Measurements from ENCODE around the gene DGLUCY.
A peak's percentile ranks its signal among the peaks of the same experiment; 100 is the strongest.
"Not testable (repeated sequence)": the region's sequence is repeated elsewhere in the genome, so short reads cannot be mapped to it uniquely, and the experiment has no call there.

Gene DGLUCY

GRCh38 chr14:91241863-91242262 is 128.0 kb downstream of the DGLUCY start:
- no peak for DNase-seq

DNA sequence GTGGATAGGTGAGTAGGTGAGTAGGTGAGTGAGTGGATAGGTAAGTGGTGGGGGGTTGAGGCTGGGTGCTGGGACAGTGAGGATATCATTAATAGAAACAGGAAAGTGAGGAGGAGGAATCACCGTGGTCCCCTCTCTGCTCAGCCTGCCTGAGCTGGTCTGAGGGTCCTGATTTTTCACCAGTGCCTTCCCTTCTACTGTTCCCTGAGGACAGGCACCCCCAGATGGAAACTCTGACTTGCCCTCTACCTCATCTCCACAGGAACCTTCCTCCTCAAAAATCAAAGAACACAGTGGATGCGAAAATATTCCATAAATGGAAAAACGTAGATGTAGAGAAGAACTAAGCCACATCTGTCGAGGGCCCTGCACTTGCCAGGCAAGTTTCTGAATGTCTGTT is 128.8 kb downstream of the DGLUCY start:
- DNase-seq = no peak

DNA sequence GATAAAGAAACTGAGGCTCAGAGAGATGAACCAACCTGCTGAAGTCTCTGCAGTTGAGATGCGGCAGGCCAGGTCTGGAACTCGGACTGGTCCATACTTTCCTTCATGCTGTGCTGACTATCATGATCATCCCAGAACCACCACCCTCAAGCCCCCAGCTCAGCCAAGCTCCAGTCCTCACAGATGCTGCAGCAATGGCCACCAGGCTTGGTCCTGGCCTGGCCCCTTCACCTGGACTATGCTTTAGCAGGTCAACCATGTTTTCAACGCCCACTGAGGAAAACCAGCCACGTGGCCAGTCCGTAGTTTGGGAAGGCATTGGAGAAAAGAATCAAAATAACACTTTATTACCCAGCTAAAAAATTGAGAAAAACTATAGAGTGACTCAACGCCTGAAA is 129.2 kb downstream of the DGLUCY start:
- no peak for DNase-seq

GRCh38 chr14:91244501-91244901 is 130.6 kb downstream of the DGLUCY start, which contains the start of gene GPR68:
Gene GPR68, minus strand, starts transcription at chr14:91244704. Its CDS starts 9,654 bp downstream, at chr14:91235050.
- DNase-seq = no peak

GRCh38 chr14:91245029-91245428 is 131.2 kb downstream of the DGLUCY start:
- DNase-seq = peak; percentile 57

DNA sequence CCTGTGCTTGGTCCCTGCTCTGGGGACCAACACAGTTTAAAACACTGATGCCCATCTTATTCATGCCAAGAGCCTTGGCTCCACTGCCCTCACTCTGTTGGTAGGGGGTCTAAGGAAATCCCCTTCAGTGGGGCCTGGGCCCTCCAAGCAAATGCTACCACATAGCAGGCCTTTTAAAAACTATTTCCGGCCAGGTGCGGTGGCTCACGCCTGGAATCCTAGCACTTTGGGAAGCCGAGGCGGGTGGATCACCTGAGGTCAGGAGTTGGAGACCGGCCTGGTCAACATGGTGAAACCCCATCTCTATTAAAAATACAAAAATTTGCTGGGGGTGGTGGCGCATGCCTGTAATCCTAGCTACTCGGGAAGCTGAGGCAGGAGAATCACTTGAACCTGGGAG is 131.7 kb downstream of the DGLUCY start:
- DNase-seq = not testable (repeated sequence)

DNA sequence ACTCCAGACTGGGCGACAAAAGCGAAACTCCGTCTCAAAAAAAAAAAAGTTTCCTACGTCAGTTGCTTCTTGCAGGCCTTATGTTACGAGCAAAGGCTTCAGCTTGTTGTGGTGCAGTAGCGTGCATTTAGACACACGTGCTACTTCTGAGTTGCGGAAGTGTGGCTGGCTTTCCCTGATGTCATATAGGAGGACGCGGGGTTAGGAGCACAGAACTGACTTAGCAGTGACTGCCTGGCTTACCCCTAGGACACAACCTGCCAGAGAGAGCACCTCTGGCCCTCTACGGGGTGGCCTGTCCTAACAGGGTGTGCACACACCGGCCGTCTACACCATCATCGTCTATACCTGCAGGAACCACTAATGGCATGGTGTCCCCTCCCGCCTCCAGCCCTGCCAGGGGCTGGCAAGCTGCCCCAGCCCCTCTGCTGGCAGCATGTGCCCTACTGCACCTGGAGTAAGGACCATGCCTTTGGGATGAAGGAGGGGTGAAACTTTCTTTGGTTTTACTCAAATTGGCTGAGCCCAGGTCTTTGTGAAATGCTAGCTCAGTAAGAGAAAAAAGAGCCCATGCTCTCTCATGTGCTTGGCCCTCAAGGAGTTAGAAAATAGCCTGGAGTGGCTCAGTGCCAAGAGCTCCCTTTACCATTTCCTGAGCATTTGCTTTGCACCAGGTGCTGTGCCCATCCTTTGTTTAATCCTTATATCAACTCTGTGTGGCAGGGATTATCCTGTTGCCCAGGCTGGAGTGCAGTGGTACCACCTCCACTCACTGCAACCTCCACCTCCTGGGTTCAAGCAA is 132.4 kb downstream of the DGLUCY start:
- peak; percentile 46 for DNase-seq

DNA sequence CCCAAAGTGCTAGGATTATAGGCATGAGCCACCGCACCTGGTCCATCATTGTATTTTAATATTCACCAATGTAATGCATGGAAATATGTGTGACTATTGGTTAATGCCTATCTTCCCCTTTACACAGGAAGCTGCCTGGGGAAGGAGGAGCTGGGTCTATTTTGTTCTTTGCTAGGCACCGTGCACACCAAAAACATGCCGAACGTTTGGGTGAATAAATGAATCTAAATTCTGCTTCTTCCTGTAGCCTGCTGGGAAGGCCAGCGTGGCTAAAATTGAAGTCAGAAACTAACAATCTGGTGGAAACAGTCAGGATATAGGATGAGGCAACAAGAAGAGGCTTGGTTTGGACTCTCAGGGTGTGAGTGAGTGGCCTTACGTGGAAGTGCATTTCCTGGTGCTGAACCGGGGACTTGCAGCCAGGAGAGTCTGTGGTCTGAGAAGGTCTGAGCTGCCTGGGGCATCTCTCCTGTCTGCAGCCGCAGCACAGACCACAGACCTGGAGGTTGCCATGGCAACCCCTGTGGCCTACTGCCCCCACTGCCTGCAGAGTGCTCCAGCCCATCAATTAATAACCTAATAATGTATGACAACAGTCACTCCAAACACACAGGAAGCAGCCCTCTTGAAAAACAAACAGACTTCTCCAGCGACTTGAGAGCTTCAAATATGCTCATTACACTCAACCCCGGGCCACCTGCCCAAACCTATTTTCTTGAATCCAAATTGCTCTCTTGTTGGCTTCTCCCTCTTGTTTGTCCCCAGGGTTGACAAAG is 136.2 kb downstream of the DGLUCY start:
- DNase-seq = no peak

DNA sequence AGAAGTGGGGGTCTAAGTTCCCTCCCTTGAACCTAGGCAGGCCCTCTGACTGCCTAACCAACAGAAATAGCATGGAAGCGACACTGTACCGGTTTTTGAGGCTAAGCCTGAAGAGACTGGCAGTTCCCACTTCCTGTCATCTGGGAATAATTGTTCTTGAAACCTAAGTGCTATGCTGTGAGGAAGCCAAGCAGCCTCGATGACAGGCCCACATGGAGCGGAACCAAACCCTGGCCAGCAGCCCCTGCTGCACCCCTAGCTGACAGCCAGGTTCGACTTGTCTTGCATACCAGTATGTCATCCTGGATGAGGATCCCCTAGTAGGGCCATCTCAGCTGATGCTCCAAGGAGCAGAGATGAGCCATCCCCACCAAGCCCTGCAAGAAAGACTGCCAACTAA is 137.0 kb downstream of the DGLUCY start:
- no peak for DNase-seq

DNA sequence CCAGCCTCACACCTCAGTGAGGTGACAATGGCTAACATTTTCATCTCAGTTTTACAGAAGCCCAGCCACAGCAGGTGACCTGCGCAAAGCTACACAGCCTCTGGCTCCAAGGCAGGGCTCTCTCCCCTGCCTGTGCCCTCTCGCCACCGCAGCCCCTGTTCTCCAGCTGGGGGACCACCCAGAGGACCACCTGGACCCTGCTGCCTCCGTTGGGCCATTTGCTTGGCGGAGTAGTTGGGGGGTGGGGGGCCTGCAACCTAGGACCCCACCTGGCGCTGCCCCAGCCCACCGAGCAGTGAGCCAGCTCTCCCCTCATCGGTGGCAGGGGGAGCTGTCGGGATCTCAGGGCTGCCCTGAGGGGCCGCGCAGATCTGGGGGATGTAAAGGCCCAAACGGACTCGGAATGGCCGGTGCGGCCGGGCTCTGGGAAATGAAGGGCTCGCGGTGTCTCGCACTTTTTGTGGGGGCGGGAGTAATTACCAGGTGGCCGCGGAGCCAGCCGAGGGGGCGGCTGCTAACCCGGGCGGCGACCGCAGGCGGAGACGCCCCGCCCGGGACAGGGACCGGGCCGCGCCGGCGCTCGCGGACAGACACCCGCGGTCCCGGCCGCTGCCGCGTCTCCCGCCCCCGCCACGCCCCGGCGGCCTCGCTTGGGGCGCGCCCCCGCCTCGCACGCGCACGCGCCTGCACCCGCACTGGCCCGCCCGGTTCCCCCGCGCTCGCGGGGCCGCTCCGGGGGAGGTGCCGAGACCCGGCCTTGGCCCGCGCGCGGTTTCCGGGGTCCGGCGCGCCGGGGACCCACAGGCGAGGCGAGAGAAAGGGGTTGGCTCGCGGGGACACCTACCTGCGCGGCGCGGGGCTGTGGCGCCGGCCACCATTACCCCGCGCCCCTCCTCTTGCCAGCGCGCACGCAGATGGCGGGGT is 139.3 kb downstream of the DGLUCY start:
- DNase-seq = peak; percentile 46

GRCh38 chr14:91253795-91254323 is 140.0 kb downstream of the DGLUCY start:
- no peak for DNase-seq

DNA sequence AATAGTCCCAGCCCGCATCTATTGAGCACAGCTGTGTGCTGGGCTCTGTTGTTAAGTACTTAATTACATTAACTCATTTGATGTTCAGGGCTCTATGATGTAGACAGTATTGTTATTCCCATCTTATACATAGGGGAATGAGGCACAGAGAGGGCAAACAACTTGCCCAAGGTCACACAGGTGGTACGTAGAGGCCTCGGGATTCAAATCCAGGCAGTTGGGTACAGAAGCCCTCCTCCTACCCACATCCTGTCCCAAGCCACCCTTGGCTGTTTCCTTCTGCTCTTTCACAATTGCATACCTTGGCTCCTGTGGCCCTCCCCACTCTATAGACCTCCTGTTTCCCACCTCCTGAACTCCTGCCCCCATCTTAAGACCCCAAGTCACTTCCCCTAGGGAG is 140.6 kb downstream of the DGLUCY start:
- DNase-seq = no peak

- DNase-seq = no peak
Measured at GRCh38 chr14:91255026-91255695, 141.3 kb downstream of the DGLUCY start.

- no peak for DNase-seq
Measured at GRCh38 chr14:91256661-91257060, 142.8 kb downstream of the DGLUCY start.

DNA sequence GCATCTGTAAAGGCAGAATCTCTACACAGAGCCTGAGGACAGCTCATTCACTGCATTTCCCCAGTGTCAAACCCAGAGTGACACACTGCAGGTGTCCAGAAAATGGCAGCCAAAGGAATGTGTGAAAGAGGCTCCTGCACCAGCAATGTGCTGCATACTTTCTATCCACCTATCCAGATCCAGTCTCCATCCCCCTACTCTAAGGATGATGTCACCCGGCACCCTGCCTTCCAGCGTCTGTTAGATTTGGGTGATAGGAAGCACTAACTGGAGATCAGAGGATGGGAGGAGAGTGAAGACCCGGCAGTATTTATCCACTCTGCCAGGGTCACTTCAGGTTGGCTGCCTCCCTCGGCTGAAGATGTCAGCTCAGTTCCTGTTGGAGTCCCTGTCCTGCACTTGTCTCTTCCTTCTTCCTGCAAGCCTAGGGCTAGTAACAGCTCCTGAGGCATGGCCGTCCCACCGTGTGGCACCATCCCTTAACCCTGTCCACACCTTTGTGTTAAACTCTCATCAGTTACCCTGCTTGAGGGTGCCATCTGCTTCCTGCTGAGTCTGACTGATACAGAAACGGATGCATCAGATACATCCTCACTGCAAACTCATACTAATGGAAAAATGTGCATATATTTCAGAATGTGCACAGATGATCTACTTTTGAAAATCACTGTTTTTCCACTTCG is 143.6 kb downstream of the DGLUCY start:
- DNase-seq = no peak

DNA sequence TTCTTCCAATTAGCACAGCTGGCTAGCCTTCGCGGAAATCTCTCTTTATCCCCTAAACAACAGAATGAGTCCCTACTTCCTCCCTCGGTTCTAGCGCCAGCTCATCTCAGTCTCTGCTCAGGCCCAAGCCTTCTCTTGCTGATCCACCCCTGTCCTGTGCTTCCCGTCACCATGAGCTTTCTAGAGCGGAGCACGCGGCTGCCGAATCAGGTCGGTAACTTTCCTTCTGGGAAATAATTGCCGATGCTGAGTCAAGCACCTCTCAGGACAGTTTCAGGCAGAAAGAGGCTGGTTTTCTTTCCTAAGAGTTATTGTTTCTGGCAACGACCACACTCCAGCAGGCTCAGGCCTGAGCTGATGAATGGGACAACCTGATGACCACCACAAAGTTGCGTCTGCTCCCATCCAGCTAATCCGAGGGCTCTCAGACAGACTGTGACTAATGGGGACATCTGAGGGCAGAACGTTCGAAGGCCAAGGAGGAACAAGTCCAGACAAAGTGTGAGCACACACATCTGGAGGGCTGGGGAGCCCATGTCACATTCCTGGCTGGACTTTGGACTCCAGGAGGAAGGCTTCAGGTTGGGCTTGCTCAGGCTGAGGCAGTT is 144.2 kb downstream of the DGLUCY start:
- no peak for DNase-seq

- no peak for DNase-seq
Measured at GRCh38 chr14:91258876-91259275, 145.0 kb downstream of the DGLUCY start.

- no peak for DNase-seq
Measured at GRCh38 chr14:91261115-91261514, 147.2 kb downstream of the DGLUCY start.

DNA sequence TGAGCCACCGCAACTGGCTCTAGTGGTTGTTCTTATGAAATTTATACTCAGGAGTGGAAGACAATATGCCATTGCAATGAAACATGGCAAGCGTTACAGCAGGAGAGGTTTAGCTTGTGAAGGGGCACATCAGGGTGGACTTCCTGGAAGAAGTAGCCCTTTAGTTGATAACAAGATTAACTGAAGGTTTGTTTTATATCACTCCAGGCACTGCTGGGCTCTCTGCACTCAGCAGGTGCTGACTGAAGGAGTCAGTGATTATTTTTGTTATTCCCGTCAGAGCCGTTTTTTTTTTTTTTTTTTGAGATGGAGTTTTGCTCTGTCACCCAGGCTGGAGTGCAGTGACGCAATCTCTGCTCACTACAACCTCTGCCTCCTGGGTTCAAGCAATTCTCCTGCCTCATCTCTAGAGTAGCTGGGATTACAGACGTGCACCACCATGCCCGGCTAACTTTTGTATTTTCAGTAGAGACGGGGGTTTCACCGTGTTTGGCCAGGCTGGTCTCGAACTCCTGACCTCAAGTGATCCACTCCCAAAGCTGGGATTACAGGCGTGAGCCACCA is 148.2 kb downstream of the DGLUCY start:
- no peak for DNase-seq

GRCh38 chr14:91263329-91263728 is 149.5 kb downstream of the DGLUCY start:
- no peak for DNase-seq

Data from stimulated activated CD4-positive, alpha-beta T cell treated with anti-CD3 and anti-CD28 coated beads, Interleukin-12 subunit alpha, Interleukin-12 subunit beta, amount 100 ng/mL, for 4 hours (primary cell).